IPS-15b (cell line): ENCODE results near the gene PLEKHM3.
A peak's percentile ranks its signal among the peaks of the same experiment; 100 is the strongest.

Experiments
- H3K27me3 ChIP-seq: one replicate; pipeline ENCODE4 v1.6.1; 2013; ENCODE audit warnings: low read length; ENCODE audit not compliant: control insufficient read depth, insufficient read depth
- H3K36me3 ChIP-seq: one replicate; pipeline ENCODE4 v1.6.1; 2013; ENCODE audit warnings: low read length; ENCODE audit not compliant: control insufficient read depth, insufficient read depth
- H3K4me1 ChIP-seq: one replicate; pipeline ENCODE4 v1.6.1; 2013; ENCODE audit warnings: mild to moderate bottlenecking, low read length; ENCODE audit not compliant: control insufficient read depth, insufficient read depth
- H3K4me3 ChIP-seq: one replicate; pipeline ENCODE4 v1.5.1; 2013; ENCODE audit warnings: low read depth, low read length
- H3K9ac ChIP-seq: one replicate; pipeline ENCODE4 v1.6.1; 2013; ENCODE audit warnings: low read depth, mild to moderate bottlenecking, low read length
- H3K9me3 ChIP-seq: one replicate; pipeline ENCODE4 v1.6.1; 2013; ENCODE audit warnings: mild to moderate bottlenecking, low read length; ENCODE audit not compliant: control insufficient read depth, insufficient read depth

The PLEKHM3 gene

DNA sequence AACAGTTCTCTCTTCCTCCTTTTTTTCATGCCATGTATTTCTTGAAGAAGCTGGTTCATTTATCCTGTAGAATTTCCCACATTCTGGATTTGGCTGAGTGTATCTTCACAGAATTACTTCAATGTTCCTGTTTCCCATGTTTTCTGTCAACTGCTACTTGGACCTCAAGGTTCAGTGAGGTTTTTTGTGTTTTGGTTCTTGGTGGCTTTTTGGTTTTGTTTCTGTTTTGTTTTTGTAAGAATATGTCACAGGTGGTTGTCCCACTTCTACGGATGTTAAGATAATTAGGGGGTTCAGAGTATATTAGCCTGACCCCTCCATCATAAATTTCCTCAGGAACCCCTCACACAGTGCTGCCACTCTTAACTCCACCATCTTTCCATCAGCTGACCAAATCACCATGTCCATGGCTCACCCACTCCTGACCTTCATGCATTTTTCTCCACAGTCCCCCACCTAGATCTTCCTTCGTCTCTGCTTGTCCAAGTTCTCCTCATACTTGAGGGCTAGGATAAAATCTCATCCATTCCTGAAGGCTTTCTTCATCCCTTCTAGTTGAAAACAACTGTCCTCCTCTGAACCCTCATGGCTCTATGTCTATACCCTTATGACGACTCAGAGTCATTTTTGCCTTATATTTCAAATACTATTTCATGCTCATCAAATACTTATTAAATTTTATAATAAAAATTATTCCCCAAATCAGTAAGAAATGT, 40.4 kb downstream of the PLEKHM3 start:
- H3K9ac ChIP-seq = no peak overlapping the region
- no peaks in the 10 kb centered on the region for H3K27me3 ChIP-seq
- no peak overlapping the region for H3K4me3 ChIP-seq
- no peaks in the 10 kb centered on the region for H3K9me3 ChIP-seq
- H3K36me3 ChIP-seq = no peaks in the 10 kb centered on the region
- H3K4me1 ChIP-seq = no peaks in the 10 kb centered on the region

- Histone ChIP-seq H3K9me3 (no peaks in the 10 kb centered on the region), H3K27me3 (no peaks in the 10 kb centered on the region), H3K36me3 (no peaks in the 10 kb centered on the region), H3K9ac (no peak overlapping the region), H3K4me1 (no peaks in the 10 kb centered on the region), H3K4me3 (no peak overlapping the region)
Measured at GRCh38 chr2:207983641-207984042, 41.7 kb downstream of the PLEKHM3 start.

DNA sequence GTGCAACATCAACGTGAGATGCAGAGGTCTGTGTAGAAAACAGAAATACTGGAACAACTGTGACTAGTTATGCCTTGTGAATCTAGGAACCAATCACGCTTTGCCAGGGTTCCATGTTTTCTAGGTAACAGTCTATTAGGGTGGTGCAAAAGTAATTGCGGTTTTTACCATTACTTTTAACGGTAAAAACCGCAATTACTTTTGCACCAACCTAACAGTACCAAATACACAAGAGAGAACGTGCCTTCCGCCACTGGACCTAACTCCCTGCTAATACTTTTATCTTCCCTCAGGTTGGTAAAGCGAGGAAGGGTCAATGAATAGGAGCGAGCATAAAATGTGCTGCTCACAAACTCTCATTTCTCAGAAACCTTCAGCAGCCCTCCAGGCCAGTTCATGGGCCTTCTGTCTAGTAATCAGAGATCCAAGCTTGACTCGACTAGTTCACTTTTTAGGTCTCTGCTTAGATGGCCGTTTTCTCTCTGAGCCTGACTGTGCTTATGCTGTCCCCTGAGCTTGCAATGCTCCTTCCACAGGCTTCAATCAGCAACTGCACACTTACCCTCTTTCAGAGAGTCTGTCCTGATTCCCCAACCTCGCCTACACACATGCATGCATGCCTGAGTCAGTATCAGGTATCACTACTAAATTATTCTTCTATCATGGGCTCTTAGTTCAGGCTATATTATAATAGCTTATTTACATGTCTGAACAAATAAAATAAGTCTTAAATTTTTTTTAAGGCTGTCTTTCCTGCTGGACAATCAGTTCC, 47.0 kb downstream of the PLEKHM3 start:
- H3K4me3 ChIP-seq = no peak overlapping the region

GRCh38 chr2:207975921-207976320, 49.4 kb downstream of the PLEKHM3 start:
- Histone ChIP-seq H3K4me3 (no peak overlapping the region), H3K36me3 (no peaks in the 10 kb centered on the region), H3K9me3 (no peaks in the 10 kb centered on the region), H3K9ac (no peak overlapping the region), H3K27me3 (no peaks in the 10 kb centered on the region), H3K4me1 (peaks cover 15% of the 10 kb centered on the region)

More for the DNA sequence above, 47.0 kb downstream of the PLEKHM3 start:
- Histone ChIP-seq H3K9ac (no peak overlapping the region), H3K4me1 (no peaks in the 10 kb centered on the region), H3K9me3 (no peaks in the 10 kb centered on the region), H3K27me3 (no peaks in the 10 kb centered on the region), H3K36me3 (no peaks in the 10 kb centered on the region)

DNA sequence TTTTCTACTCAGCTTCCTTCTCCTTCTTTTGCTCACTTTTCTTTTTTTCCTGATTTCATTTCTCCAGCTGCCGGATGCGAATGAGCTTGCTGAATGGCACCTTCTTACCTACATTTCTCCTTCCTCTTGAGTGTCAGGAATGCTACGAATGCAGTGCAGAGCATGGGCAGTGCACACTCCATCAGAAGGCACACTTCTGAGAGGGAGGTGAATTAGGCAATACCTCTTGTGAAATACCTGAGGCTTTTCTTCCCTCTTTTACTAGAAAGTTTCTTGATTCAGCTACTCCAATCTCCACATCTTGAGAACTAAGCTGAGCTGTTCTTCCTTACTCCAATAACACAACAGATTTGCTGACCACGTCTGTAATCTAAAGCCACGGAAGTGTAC, 51.1 kb downstream of the PLEKHM3 start:
- H3K4me3 ChIP-seq = no peak overlapping the region
- no peaks in the 10 kb centered on the region for H3K36me3 ChIP-seq
- no peaks in the 10 kb centered on the region for H3K27me3 ChIP-seq
- peaks cover 24% of the 10 kb centered on the region for H3K4me1 ChIP-seq
- H3K9me3 ChIP-seq = no peaks in the 10 kb centered on the region
- H3K9ac ChIP-seq = no peak overlapping the region

DNA sequence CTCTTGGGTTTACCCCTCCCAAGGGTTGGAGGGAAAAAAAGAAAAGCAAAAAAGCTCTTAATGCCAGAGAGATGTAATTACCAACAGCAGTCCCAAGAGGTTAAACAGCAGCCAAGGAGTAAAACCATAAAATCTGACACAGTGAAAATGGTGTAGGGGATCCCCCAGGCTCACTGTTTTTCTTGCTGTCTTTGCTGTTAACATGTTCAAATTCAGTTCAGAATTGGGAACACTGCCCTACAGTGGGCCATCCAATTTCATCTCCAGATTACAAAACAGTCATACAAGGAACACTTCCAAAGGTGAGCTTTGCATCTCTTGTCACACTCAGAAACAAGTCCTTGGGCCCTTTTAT, 54.5 kb downstream of the PLEKHM3 start:
- Histone ChIP-seq H3K27me3 (no peaks in the 10 kb centered on the region), H3K4me3 (no peak overlapping the region), H3K36me3 (no peaks in the 10 kb centered on the region), H3K9ac (no peak overlapping the region), H3K9me3 (no peaks in the 10 kb centered on the region), H3K4me1 (peaks cover 37% of the 10 kb centered on the region)

- no peak overlapping the region for H3K9ac ChIP-seq
- no peaks in the 10 kb centered on the region for H3K36me3 ChIP-seq
- H3K4me3 ChIP-seq = peak overlapping the region; percentile 22
- no peaks in the 10 kb centered on the region for H3K9me3 ChIP-seq
- no peaks in the 10 kb centered on the region for H3K27me3 ChIP-seq
- peaks cover 37% of the 10 kb centered on the region for H3K4me1 ChIP-seq
Measured at GRCh38 chr2:207970147-207970825, 55.0 kb downstream of the PLEKHM3 start.

GRCh38 chr2:207969249-207969648, 56.1 kb downstream of the PLEKHM3 start:
- H3K9ac ChIP-seq = no peak overlapping the region
- H3K4me3 ChIP-seq = no peak overlapping the region
- H3K4me1 ChIP-seq = peaks cover 39% of the 10 kb centered on the region
- H3K27me3 ChIP-seq = no peaks in the 10 kb centered on the region
- no peaks in the 10 kb centered on the region for H3K36me3 ChIP-seq
- no peaks in the 10 kb centered on the region for H3K9me3 ChIP-seq

- Histone ChIP-seq H3K27me3 (no peaks in the 10 kb centered on the region), H3K4me3 (no peak overlapping the region), H3K9me3 (peaks cover 6% of the 10 kb centered on the region), H3K36me3 (no peaks in the 10 kb centered on the region), H3K4me1 (peaks cover 35% of the 10 kb centered on the region), H3K9ac (no peak overlapping the region)
Measured at GRCh38 chr2:207967121-207967520, 58.2 kb downstream of the PLEKHM3 start.

GRCh38 chr2:207960911-207961310, 64.4 kb downstream of the PLEKHM3 start:
- Histone ChIP-seq H3K4me1 (peaks cover 2% of the 10 kb centered on the region), H3K4me3 (no peak overlapping the region), H3K9ac (no peak overlapping the region), H3K27me3 (no peaks in the 10 kb centered on the region), H3K36me3 (no peaks in the 10 kb centered on the region), H3K9me3 (peaks cover 13% of the 10 kb centered on the region)

- Histone ChIP-seq H3K4me3 (no peak overlapping the region), H3K4me1 (peaks cover 2% of the 10 kb centered on the region), H3K9me3 (peaks cover 13% of the 10 kb centered on the region), H3K36me3 (no peaks in the 10 kb centered on the region), H3K27me3 (no peaks in the 10 kb centered on the region), H3K9ac (no peak overlapping the region)
Measured at GRCh38 chr2:207960090-207960489, 65.2 kb downstream of the PLEKHM3 start.

GRCh38 chr2:207956771-207957170, 68.6 kb downstream of the PLEKHM3 start:
- Histone ChIP-seq H3K4me3 (no peak overlapping the region), H3K9ac (no peak overlapping the region), H3K9me3 (peaks cover 3% of the 10 kb centered on the region), H3K27me3 (no peaks in the 10 kb centered on the region), H3K4me1 (peaks cover 18% of the 10 kb centered on the region), H3K36me3 (no peaks in the 10 kb centered on the region)
